GM12878 (cell line): Measurements from ENCODE around the gene TRIM32. TPM values are rescaled to one million over a fixed set of nuclear protein-coding genes. Genes with fewer than 3 reads are reported as not detected.

ENCODE experiments used
- ATAC-seq: fragments of 200-7000 bp; cut with Tn5 transposase; 3 replicates; pipeline ENCODE4 v1.9.1; 2020; ENCODE audit warnings: mild to moderate bottlenecking, moderate library complexity
- BruUV-seq: library from RNA; stranded (reverse); fragments of 400-500 nt; replicated peaks from 2 replicates; lab custom pipeline; 2021; lab: Mats Ljungman, UMichigan
- CTCF ChIA-PET: fragments of 300-600 bp; sonication (Branson Sonifier 250); formaldehyde crosslinking; extraction: SDS; loops from one replicate; lab custom pipeline; 2021; ENCODE audit warnings: inconsistent platforms; lab: Yijun Ruan, JAX
- POLR2A ChIA-PET: fragments of 350-600 bp; formaldehyde crosslinking; extraction: SDS; loops from one replicate; lab custom pipeline; 2021; ENCODE audit warnings: inconsistent platforms; lab: Charles Lee
- RAD21 ChIA-PET: fragments of 300-600 bp; sonication (Branson Sonifier 250); formaldehyde crosslinking; loops from one replicate; lab custom pipeline; 2023; ENCODE audit warnings: antibody characterized with exemption; ENCODE audit not compliant: unreplicated experiment; lab: Charles Lee
- SMC1A ChIA-PET: fragments of 300-600 bp; sonication (Branson Sonifier 250); formaldehyde crosslinking; loops from one replicate; lab custom pipeline; 2023; ENCODE audit not compliant: unreplicated experiment, uncharacterized antibody; lab: Charles Lee
- DNase-seq: peaks from one replicate; pipeline ENCODE4 v3.0.0-alpha.2; 2011; ENCODE audit warnings: low read depth, low spot score
- FAIRE-seq: peaks from 3 replicates; lab custom pipeline; 2011; peaks lifted over from hg19 to GRCh38; lab: Jason Lieb, UNC
- H2AFZ ChIP-seq: 2 replicates; pipeline ENCODE4 v1.6.0; 2011; ENCODE audit warnings: low read depth, low read length, control low read depth; ENCODE audit not compliant: control insufficient read depth
- H3K27ac ChIP-seq: 2 replicates; pipeline ENCODE4 v1.5.1; 2011; ENCODE audit warnings: control low read depth; ENCODE audit not compliant: control insufficient read depth, insufficient read depth
- H3K27me3 ChIP-seq, 2 experiments: replicated peaks in 1 of 2; 2 replicates each; pipeline versions ENCODE4 v1.6.0 to v1.6.1; 2011; ENCODE audit warnings: low read length in 1 of 2; ENCODE audit not compliant: control insufficient read depth in 2 of 2, insufficient read depth in 2 of 2
- H3K36me3 ChIP-seq, 2 experiments: 2 replicates each; pipeline ENCODE4 v1.5.1; 2011; ENCODE audit warnings: low read length in 1 of 2; ENCODE audit not compliant: control insufficient read depth in 2 of 2, insufficient read depth in 2 of 2
- H3K4me1 ChIP-seq: 2 replicates; pipeline ENCODE4 v1.6.1; 2011; ENCODE audit warnings: mild to moderate bottlenecking, low read length, moderate library complexity, mixed read lengths; ENCODE audit not compliant: control insufficient read depth, insufficient read depth
- H3K4me2 ChIP-seq: 2 replicates; pipeline ENCODE4 v1.6.0; 2011; ENCODE audit warnings: control low read depth; ENCODE audit not compliant: control insufficient read depth, insufficient read depth
- H3K4me3 ChIP-seq: fragments of 200-600 bp; sonication (generic); 2 replicates; pipeline ENCODE4 v1.5.1; 2016
- H3K79me2 ChIP-seq: 2 replicates; pipeline ENCODE4 v1.6.0; 2011; ENCODE audit warnings: low read length; ENCODE audit not compliant: control insufficient read depth, insufficient read depth
- H3K9ac ChIP-seq: 2 replicates; pipeline ENCODE4 v1.8.0; 2011; ENCODE audit warnings: low read length, control low read depth, mixed read lengths; ENCODE audit not compliant: control insufficient read depth, insufficient read depth
- H3K9me3 ChIP-seq: replicated peaks from 3 replicates; pipeline ENCODE4 v1.5.1; 2011; ENCODE audit warnings: mild to moderate bottlenecking, low read length; ENCODE audit not compliant: control insufficient read depth, insufficient read depth
- H4K20me1 ChIP-seq: 2 replicates; pipeline ENCODE4 v1.6.0; 2011; ENCODE audit not compliant: control insufficient read depth, insufficient read depth
- BACH1 ChIP-seq: fragments of 450-650 bp; IDR thresholded peaks from 2 replicates; pipeline ENCODE4 v1.6.1; 2017; ENCODE audit warnings: mild to moderate bottlenecking, borderline replicate concordance
- CBX5 ChIP-seq: sonication (generic); IDR thresholded peaks from 2 replicates; pipeline ENCODE4 v1.6.1; 2016; ENCODE audit warnings: low read depth, moderate library complexity, mild to moderate bottlenecking, inconsistent platforms
- IKZF1 ChIP-seq: fragments of 450-650 bp; conservative IDR thresholded peaks from 2 replicates; pipeline ENCODE4 v1.6.1; 2017; ENCODE audit warnings: antibody characterized with exemption, mild to moderate bottlenecking
- SMAD1 ChIP-seq: fragments of 450-650 bp; IDR thresholded peaks from 2 replicates; pipeline ENCODE4 v1.6.1; 2018; ENCODE audit warnings: mild to moderate bottlenecking, low read depth; ENCODE audit not compliant: partially characterized antibody
- ZNF217 ChIP-seq: fragments of 450-650 bp; IDR thresholded peaks from 2 replicates; pipeline ENCODE4 v1.6.1; 2017; ENCODE audit warnings: antibody characterized with exemption, mild to moderate bottlenecking
- ZNF274 ChIP-seq: IDR thresholded peaks from one replicate; pipeline ENCODE4 v1.8.0; 2011; ENCODE audit not compliant: insufficient read length, insufficient read depth
- ZNF384 ChIP-seq: IDR thresholded peaks from 2 replicates; pipeline ENCODE4 v1.6.1; 2012; ENCODE audit warnings: low read depth, mild to moderate bottlenecking, low read length, improper control_type of control experiment, borderline replicate concordance
- WGBS: methylation state at CpG from one replicate; pipeline ENCODE4 v1.1.6; 2016; ENCODE audit warnings: low lambda C conversion rate; ENCODE audit not compliant: insufficient replicate concordance, insufficient coverage; ENCODE audit errors: missing lambda C conversion rate; 5-methylcytosine and 5-hydroxymethylcytosine counted together
- in situ Hi-C: fragments of 300-500 bp; cut with MboI; formaldehyde crosslinking; loops from 9 replicates; pipeline ENCODE4 v1.14.3; 2018; ENCODE audit warnings: mixed read lengths
- intact Hi-C: fragments of 100-400 bp; cut with micrococcal nuclease; formaldehyde crosslinking; loops from one replicate; pipeline ENCODE4 v1.14.2; 2022; ENCODE audit not compliant: unreplicated experiment
- polyA plus RNA-seq, 11 experiments: library from polyadenylated mRNA; depleted of rRNA in 4 of 11; unstranded in 6 of 11; stranded (reverse) in 5 of 11; fragments of >200 nt; fragmentation: Nextera tagmentation in 4 of 11; fragmentation: Illumina TruSeq in 1 of 11; extraction: Ambion mirVana in 4 of 11; extraction: Trizol in 1 of 11; gene quantifications; 1 replicate in 1 of 11; 2 replicates in 10 of 11; pipeline versions ENCODE4 v1.2.1 to v1.2.3, GENCODE V29; 2011 to 2016; ENCODE audit warnings: inconsistent platforms in 2 of 11, missing spikeins in 2 of 11, low read depth in 1 of 11
- total RNA-seq, 4 experiments: library from RNA; depleted of rRNA in 3 of 4; stranded (reverse); fragments of >200 nt in 3 of 4; fragmentation: Illumina TruSeq in 1 of 4; extraction: Trizol in 1 of 4; gene quantifications; 2 replicates each; pipeline versions ENCODE4 v1.2.1 to v1.2.3, GENCODE V29; 2013 to 2021
- TF ChIP-seq, protein P1 (sequence below): fragments of 450-650 bp; IDR thresholded peaks from 2 replicates; pipeline ENCODE4 v1.6.1; 2018; ENCODE audit warnings: borderline replicate concordance, mild to moderate bottlenecking; ENCODE audit not compliant: partially characterized antibody

TRIM32 gene
- total and polyA plus RNA-seq, 10 of the 15 experiments (the other 5 are each of a cell fraction or from before 2014, with no cell fraction given): 7.1 to 23.8 (median 12.2) TPM

DNA sequence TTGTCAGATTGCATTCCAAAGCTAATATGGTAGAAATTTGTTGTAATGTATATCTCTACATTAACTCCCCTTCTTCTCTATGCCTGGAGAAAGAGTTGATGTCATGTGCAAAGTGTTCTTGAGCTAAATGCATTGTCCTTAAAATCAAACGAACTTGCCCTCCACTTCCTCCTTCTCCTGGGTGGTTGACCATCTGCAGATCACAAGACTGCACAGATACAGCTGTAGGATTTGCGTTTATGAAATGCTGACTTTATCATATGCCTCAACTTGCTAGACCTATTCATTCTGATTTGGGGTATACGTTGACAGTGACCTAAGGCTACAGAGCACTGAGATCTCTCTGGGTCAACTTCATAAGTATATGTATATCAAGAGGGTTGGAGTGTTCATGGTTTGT lies 8.3 kb downstream of the TRIM32 start:
- TF ChIP-seq, protein P1, sequence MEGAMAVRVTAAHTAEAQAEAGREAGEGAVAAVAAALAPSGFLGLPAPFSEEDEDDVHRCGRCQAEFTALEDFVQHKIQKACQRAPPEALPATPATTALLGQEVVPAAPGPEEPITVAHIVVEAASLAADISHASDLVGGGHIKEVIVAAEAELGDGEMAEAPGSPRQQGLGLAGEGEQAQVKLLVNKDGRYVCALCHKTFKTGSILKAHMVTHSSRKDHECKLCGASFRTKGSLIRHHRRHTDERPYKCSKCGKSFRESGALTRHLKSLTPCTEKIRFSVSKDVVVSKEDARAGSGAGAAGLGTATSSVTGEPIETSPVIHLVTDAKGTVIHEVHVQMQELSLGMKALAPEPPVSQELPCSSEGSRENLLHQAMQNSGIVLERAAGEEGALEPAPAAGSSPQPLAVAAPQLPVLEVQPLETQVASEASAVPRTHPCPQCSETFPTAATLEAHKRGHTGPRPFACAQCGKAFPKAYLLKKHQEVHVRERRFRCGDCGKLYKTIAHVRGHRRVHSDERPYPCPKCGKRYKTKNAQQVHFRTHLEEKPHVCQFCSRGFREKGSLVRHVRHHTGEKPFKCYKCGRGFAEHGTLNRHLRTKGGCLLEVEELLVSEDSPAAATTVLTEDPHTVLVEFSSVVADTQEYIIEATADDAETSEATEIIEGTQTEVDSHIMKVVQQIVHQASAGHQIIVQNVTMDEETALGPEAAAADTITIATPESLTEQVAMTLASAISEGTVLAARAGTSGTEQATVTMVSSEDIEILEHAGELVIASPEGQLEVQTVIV: no peak
- TF ChIP-seq SMAD1 (no peak), ZNF217 (no peak), BACH1 (no peak), ZNF384 (no peak), CBX5 (no peak), IKZF1 (no peak), ZNF274 (no peak)
- TF ChIP-seq, all 136 proteins: peak for 0
- Histone ChIP-seq H3K79me2 (peaks cover 39% of the 10 kb centered on the region), H3K36me3 (peaks cover 15 to 19% of the 10 kb centered on the region in 2 experiments), H3K4me2 (no peak overlapping the region), H2AFZ (no peak overlapping the region), H4K20me1 (no peaks in the 10 kb centered on the region), H3K9me3 (no peaks in the 10 kb centered on the region; the same call in 2 of the 3 replicates), H3K27me3 (no peaks in the 10 kb centered on the region), H3K4me3 (no peak overlapping the region), H3K27ac (no peak overlapping the region), H3K4me1 (peaks cover 9% of the 10 kb centered on the region), H3K9ac (no peak overlapping the region)
- no peak for FAIRE-seq
- RAD21 ChIA-PET: no interaction called here
- POLR2A ChIA-PET: no interaction called here
- no peak for DNase-seq
- SMC1A ChIA-PET: no interaction called here
- intact Hi-C loops: no loop called here
- no peak for ATAC-seq
- no TSS peak for BruUV-seq
- CTCF ChIA-PET: no interaction called here
- in situ Hi-C loops: no loop called here
- WGBS: 68% methylated on average over 3 of the region's 3 CpGs
